ENCODE measurements around the gene AGXT2.
"Not testable (repeated sequence)": the region's sequence is repeated elsewhere in the genome, so short reads cannot be mapped to it uniquely, and the experiment has no call there.

The AGXT2 gene

GRCh38 chr5:35010676-35011075 lies 37.1 kb downstream of the AGXT2 start:
- no peak for DNase-seq

GRCh38 chr5:35009657-35010056 lies 38.1 kb downstream of the AGXT2 start:
- DNase-seq = no peak

GRCh38 chr5:35009019-35009418 lies 38.7 kb downstream of the AGXT2 start:
- DNase-seq = no peak

- no peak for DNase-seq
These were observed 43.0 kb downstream of the AGXT2 start for GRCh38 chr5:35004771-35005170.

GRCh38 chr5:35004200-35004599 lies 43.5 kb downstream of the AGXT2 start:
- no peak for DNase-seq

GRCh38 chr5:35003018-35003957 lies 44.5 kb downstream of the AGXT2 start:
- peak; percentile 45 for DNase-seq

GRCh38 chr5:35002459-35002858 lies 45.3 kb downstream of the AGXT2 start:
- no peak for DNase-seq

- DNase-seq = no peak
These were observed 45.9 kb downstream of the AGXT2 start for GRCh38 chr5:35001842-35002241.

GRCh38 chr5:34998058-34998789 lies 49.5 kb downstream of the AGXT2 start:
- DNase-seq = no peak

GRCh38 chr5:34996261-34996660 lies 51.5 kb downstream of the AGXT2 start:
- no peak for DNase-seq

GRCh38 chr5:34993951-34994350 lies 53.8 kb downstream of the AGXT2 start:
- DNase-seq = no peak

- DNase-seq = no peak
These were observed 56.1 kb downstream of the AGXT2 start for GRCh38 chr5:34991486-34992238.

- DNase-seq = no peak
These were observed 60.8 kb downstream of the AGXT2 start for GRCh38 chr5:34986965-34987364.

GRCh38 chr5:34982823-34983222 lies 64.9 kb downstream of the AGXT2 start:
- DNase-seq = no peak

- no peak for DNase-seq
These were observed 69.1 kb downstream of the AGXT2 start for GRCh38 chr5:34978681-34979080.

GRCh38 chr5:34977934-34978613 lies 69.7 kb downstream of the AGXT2 start:
- no peak for DNase-seq

GRCh38 chr5:34976347-34976746 lies 71.4 kb downstream of the AGXT2 start:
- DNase-seq = no peak

GRCh38 chr5:34971655-34972054 lies 76.1 kb downstream of the AGXT2 start:
- not testable (repeated sequence) for DNase-seq

GRCh38 chr5:34970552-34970951 lies 77.2 kb downstream of the AGXT2 start:
- DNase-seq = no peak

GRCh38 chr5:34968258-34968657 lies 79.5 kb downstream of the AGXT2 start:
- DNase-seq = no peak

- no peak for DNase-seq
These were observed 80.2 kb downstream of the AGXT2 start for GRCh38 chr5:34967540-34967939.

- DNase-seq = no peak
These were observed 88.4 kb downstream of the AGXT2 start for GRCh38 chr5:34959323-34959722.

Measured in CD4-positive, alpha-beta T cell treated with Interleukin-10 for 1 hour (primary cell).